T-cell (primary cell): Measurements from ENCODE around the gene MICU1. TPM values are rescaled to one million over a fixed set of nuclear protein-coding genes. Genes with fewer than 3 reads are reported as not detected.

Experiments
- ATAC-seq, 4 experiments: fragments of 200-7000 bp in 3 of 4; fragments of 150-1000 bp in 1 of 4; cut with Tn5 transposase; replicated peaks in 1 of 4; 1 replicate in 3 of 4; 2 replicates in 1 of 4; pipeline ENCODE4 v1.10.0; 2021; ENCODE audit warnings: moderate library complexity in 3 of 4, mild to moderate bottlenecking in 2 of 4, moderate number of reproducible peaks in 1 of 4
- CTCF ChIA-PET, 2 donors: fragments of 300-600 bp; sonication (Branson Sonifier 250); formaldehyde crosslinking; loops; one replicate each; lab custom pipeline; 2022; ENCODE audit warnings: antibody characterized with exemption in 2 of 2; lab: Charles Lee
- POLR2A ChIA-PET, 2 donors: fragments of 300-600 bp; sonication (Branson Sonifier 250); formaldehyde crosslinking; loops; one replicate each; lab custom pipeline; 2022; ENCODE audit warnings: antibody characterized with exemption in 2 of 2; lab: Charles Lee
- DNase-seq, 35 experiments: peaks; one replicate each; pipeline versions ENCODE4 v3.0.0 to v3.0.0-alpha.2; 2013 to 2023
- H3K27ac ChIP-seq: one replicate; pipeline ENCODE4 v1.5.1; 2013; ENCODE audit warnings: low read length
- H3K27me3 ChIP-seq, 2 experiments: replicated peaks in 1 of 2; 1 replicate in 1 of 2; 2 replicates in 1 of 2; pipeline versions ENCODE4 v1.6.1 to v1.7.0; 2013; ENCODE audit warnings: low read length in 1 of 2, mixed read lengths in 1 of 2; ENCODE audit not compliant: control insufficient read depth in 2 of 2, insufficient read depth in 2 of 2; ENCODE audit errors: extremely low read depth in 1 of 2
- H3K36me3 ChIP-seq, 2 donors: 1 replicate in 1 of 2; 2 replicates in 1 of 2; pipeline versions ENCODE4 v1.6.1 to v1.7.0; 2013; ENCODE audit warnings: low read length in 1 of 2; ENCODE audit not compliant: control insufficient read depth in 2 of 2, insufficient read depth in 1 of 2; ENCODE audit errors: extremely low read depth in 1 of 2
- H3K4me1 ChIP-seq, 2 experiments: 1 replicate in 1 of 2; 2 replicates in 1 of 2; pipeline versions ENCODE4 v1.6.1 to v1.7.0; 2013; ENCODE audit warnings: low read length in 2 of 2, mixed read lengths in 1 of 2; ENCODE audit not compliant: insufficient read depth in 2 of 2, control insufficient read depth in 1 of 2; ENCODE audit errors: extremely low read depth in 1 of 2
- H3K4me3 ChIP-seq, 2 donors: 1 replicate in 1 of 2; 2 replicates in 1 of 2; pipeline versions ENCODE4 v1.5.1 to v1.7.0; 2013; ENCODE audit warnings: mild to moderate bottlenecking in 2 of 2, low read length in 1 of 2, moderate library complexity in 1 of 2; ENCODE audit not compliant: control insufficient read depth in 1 of 2; ENCODE audit errors: extremely low read depth in 1 of 2
- H3K9me3 ChIP-seq: 2 replicates; pipeline ENCODE4 v1.7.0; 2013
- H3K27ac Mint-ChIP-seq, 2 donors: one replicate each; pipeline ENCODE4 v1.8.0; 2020 to 2021; ENCODE audit warnings: mild to moderate bottlenecking in 2 of 2, mixed read lengths in 2 of 2
- H3K27me3 Mint-ChIP-seq, 2 donors: one replicate each; pipeline ENCODE4 v1.8.0; 2021 to 2022; ENCODE audit warnings: mixed read lengths in 2 of 2
- H3K36me3 Mint-ChIP-seq: one replicate; pipeline ENCODE4 v1.8.0; 2021; ENCODE audit warnings: mixed read lengths
- H3K4me1 Mint-ChIP-seq, 3 donors: one replicate each; pipeline ENCODE4 v1.8.0; 2020 to 2022; ENCODE audit warnings: mixed read lengths in 3 of 3, mild to moderate bottlenecking in 1 of 3
- H3K4me3 Mint-ChIP-seq, 3 donors: one replicate each; pipeline ENCODE4 v1.8.0; 2020 to 2022; ENCODE audit warnings: mild to moderate bottlenecking in 3 of 3, mixed read lengths in 3 of 3, moderate library complexity in 3 of 3
- H3K9me3 Mint-ChIP-seq, 3 donors: one replicate each; pipeline ENCODE4 v1.8.0; 2020 to 2022; ENCODE audit warnings: mixed read lengths in 3 of 3
- WGBS: methylation state at CpG from one replicate; pipeline ENCODE4 v1.1.5; 2013; ENCODE audit warnings: missing lambda C conversion rate; ENCODE audit not compliant: insufficient coverage; 5-methylcytosine and 5-hydroxymethylcytosine counted together
- total RNA-seq, 35 experiments: library from RNA in 6 of 35; stranded (reverse) in 6 of 35; fragments of 120-200 nt in 1 of 35; gene quantifications; one replicate each; pipeline versions ENCODE4 v1.2.1 to v1.2.4 and lab custom pipeline; 2013 to 2026

The MICU1 gene
- total RNA-seq, 5 donors from 2014 or later (not counting 1 experiment from before 2014, with no cell fraction given) = 16.9 to 23.3 (median 19.9) TPM

- WGBS = 71% methylated on average over 1 of the region's 4 CpGs
- H3K4me3 ChIP-seq = no peak overlapping the region
- H3K27me3 ChIP-seq = no peaks in the 10 kb centered on the region
- DNase-seq (no peak), ATAC-seq (no peak)
- Mint-ChIP-seq H3K4me1 (no peaks in the 10 kb centered on the region), H3K9me3 (no peaks in the 10 kb centered on the region), H3K27me3 (no peaks in the 10 kb centered on the region), H3K27ac (no peak overlapping the region), H3K36me3 (peaks cover 20% of the 10 kb centered on the region), H3K4me3 (no peak overlapping the region)
- CTCF ChIA-PET = no interaction called here
- no peaks in the 10 kb centered on the region for H3K36me3 ChIP-seq
- H3K9me3 ChIP-seq = no peaks in the 10 kb centered on the region
- no peaks in the 10 kb centered on the region for H3K4me1 ChIP-seq
- no peak overlapping the region for H3K27ac ChIP-seq
- POLR2A ChIA-PET = no interaction called here
Measured at GRCh38 chr10:72487116-72487515, 138.8 kb downstream of the MICU1 start.

GRCh38 chr10:72485701-72486100, 140.2 kb downstream of the MICU1 start:
- no peak overlapping the region for H3K27ac ChIP-seq
- ChIA-PET CTCF (no interaction called here), POLR2A (interaction anchor here in 1 of 2 donors (0.7 kb wide), 1 partner anchor 391 kb away, joined by 3 read pairs; no protein-coding TSS in a partner anchor)
- Mint-ChIP-seq H3K9me3 (no peaks in the 10 kb centered on the region), H3K36me3 (peaks cover 11% of the 10 kb centered on the region), H3K4me1 (no peaks in the 10 kb centered on the region), H3K27ac (no peak overlapping the region), H3K27me3 (no peaks in the 10 kb centered on the region), H3K4me3 (no peak overlapping the region)
- no peaks in the 10 kb centered on the region for H3K4me1 ChIP-seq
- H3K4me3 ChIP-seq = no peak overlapping the region
- H3K27me3 ChIP-seq = no peaks in the 10 kb centered on the region
- DNase-seq (no peak), ATAC-seq (no peak)
- H3K9me3 ChIP-seq = no peaks in the 10 kb centered on the region
- no peaks in the 10 kb centered on the region for H3K36me3 ChIP-seq
- no CpG with 5 or more reads among the region's 3 CpGs for WGBS

- no peak overlapping the region for H3K4me3 ChIP-seq
- H3K4me1 Mint-ChIP-seq = no peaks in the 10 kb centered on the region
Measured at GRCh38 chr10:72484521-72484920, 141.4 kb downstream of the MICU1 start.

GRCh38 chr10:72483471-72483870, 142.4 kb downstream of the MICU1 start:
- Histone ChIP-seq H3K9me3 (no peaks in the 10 kb centered on the region), H3K36me3 (no peaks in the 10 kb centered on the region), H3K4me1 (no peaks in the 10 kb centered on the region), H3K4me3 (no peak overlapping the region), H3K27ac (no peak overlapping the region), H3K27me3 (no peaks in the 10 kb centered on the region)
- DNase-seq = no peak
- no peak for ATAC-seq
- Mint-ChIP-seq H3K36me3 (peaks cover 13% of the 10 kb centered on the region), H3K4me1 (no peaks in the 10 kb centered on the region), H3K27ac (no peak overlapping the region), H3K4me3 (no peak overlapping the region), H3K27me3 (no peaks in the 10 kb centered on the region), H3K9me3 (no peaks in the 10 kb centered on the region)
- CTCF ChIA-PET = no interaction called here
- POLR2A ChIA-PET = no interaction called here
- WGBS = 87% methylated on average over 3 of the region's 6 CpGs

More at GRCh38 chr10:72484521-72484920, 141.4 kb downstream of the MICU1 start:
- POLR2A ChIA-PET = interaction anchor here in 1 of 2 donors (0.7 kb wide), 1 partner anchor 92 kb away, joined by 5 read pairs; no protein-coding TSS in a partner anchor
- 80% methylated on average over 1 of the region's 3 CpGs for WGBS
- CTCF ChIA-PET = no interaction called here
- Histone ChIP-seq H3K4me1 (no peaks in the 10 kb centered on the region), H3K36me3 (no peaks in the 10 kb centered on the region), H3K27me3 (no peaks in the 10 kb centered on the region), H3K9me3 (no peaks in the 10 kb centered on the region), H3K27ac (no peak overlapping the region)
- Mint-ChIP-seq H3K9me3 (no peaks in the 10 kb centered on the region), H3K27ac (no peak overlapping the region), H3K4me3 (no peak overlapping the region), H3K36me3 (peaks cover 10% of the 10 kb centered on the region), H3K27me3 (no peaks in the 10 kb centered on the region)
- DNase-seq (no peak), ATAC-seq (no peak)

- H3K36me3 ChIP-seq = peaks cover 0 to 10% of the 10 kb centered on the region in 2 donors
- no peak for ATAC-seq
- H3K27me3 ChIP-seq = no peaks in the 10 kb centered on the region
- 100% methylated on average over 1 of the region's 2 CpGs for WGBS
- ChIA-PET POLR2A (interaction anchor here in 1 of 2 donors (0.6 kb wide), 1 partner anchor 49 kb away, joined by 5 read pairs; no protein-coding TSS in a partner anchor), CTCF (interaction anchor here in 1 of 2 donors (0.8 kb wide), 1 partner anchor 49 kb away, joined by 4 read pairs; no protein-coding TSS in a partner anchor)
- H3K27ac ChIP-seq = no peak overlapping the region
- H3K4me1 ChIP-seq = no peaks in the 10 kb centered on the region
- H3K9me3 ChIP-seq = no peaks in the 10 kb centered on the region
- Mint-ChIP-seq H3K27me3 (no peaks in the 10 kb centered on the region), H3K4me1 (no peaks in the 10 kb centered on the region), H3K4me3 (no peak overlapping the region), H3K9me3 (no peaks in the 10 kb centered on the region), H3K27ac (no peak overlapping the region), H3K36me3 (peaks cover 28% of the 10 kb centered on the region)
- no peak overlapping the region for H3K4me3 ChIP-seq
- DNase-seq = no peak
Measured at GRCh38 chr10:72480861-72481260, 145.0 kb downstream of the MICU1 start.

GRCh38 chr10:72477463-72477862, 148.4 kb downstream of the MICU1 start:
- Mint-ChIP-seq H3K4me3 (no peak overlapping the region), H3K27me3 (no peaks in the 10 kb centered on the region), H3K4me1 (no peaks in the 10 kb centered on the region), H3K27ac (no peak overlapping the region), H3K9me3 (no peaks in the 10 kb centered on the region), H3K36me3 (peaks cover 50% of the 10 kb centered on the region)
- Histone ChIP-seq H3K36me3 (peaks cover 0 to 23% of the 10 kb centered on the region in 2 donors), H3K4me1 (no peaks in the 10 kb centered on the region), H3K27ac (no peak overlapping the region), H3K27me3 (no peaks in the 10 kb centered on the region), H3K9me3 (no peaks in the 10 kb centered on the region), H3K4me3 (no peak overlapping the region)
- ATAC-seq = no peak
- ChIA-PET POLR2A (interaction anchor here in 1 of 2 donors (0.6 kb wide), 2 partner anchors 48 to 618 kb away, joined by 6 to 9 read pairs; no protein-coding TSS in a partner anchor), CTCF (no interaction called here)
- no CpG with 5 or more reads among the region's 2 CpGs for WGBS
- no peak for DNase-seq
